Activated gamma-delta T cell treated with anti-CD3 and anti-CD28 coated beads, Interleukin-2, amount 50 U/mL, for 16 hours (primary cell): ENCODE results near the gene SHISA6.
"Not testable (repeated sequence)": the region's sequence is repeated elsewhere in the genome, so short reads cannot be mapped to it uniquely, and the experiment has no call there.

Experiments used
- DNase-seq: peaks from one replicate; pipeline ENCODE4 v3.0.0-alpha.2; 2020; ENCODE audit warnings: low read depth

Gene SHISA6

GRCh38 chr17:11303773-11304394 is 62.9 kb downstream of the SHISA6 start:
- no peak for DNase-seq

- DNase-seq: no peak
These were observed 63.6 kb downstream of the SHISA6 start for GRCh38 chr17:11304568-11304967.

DNA sequence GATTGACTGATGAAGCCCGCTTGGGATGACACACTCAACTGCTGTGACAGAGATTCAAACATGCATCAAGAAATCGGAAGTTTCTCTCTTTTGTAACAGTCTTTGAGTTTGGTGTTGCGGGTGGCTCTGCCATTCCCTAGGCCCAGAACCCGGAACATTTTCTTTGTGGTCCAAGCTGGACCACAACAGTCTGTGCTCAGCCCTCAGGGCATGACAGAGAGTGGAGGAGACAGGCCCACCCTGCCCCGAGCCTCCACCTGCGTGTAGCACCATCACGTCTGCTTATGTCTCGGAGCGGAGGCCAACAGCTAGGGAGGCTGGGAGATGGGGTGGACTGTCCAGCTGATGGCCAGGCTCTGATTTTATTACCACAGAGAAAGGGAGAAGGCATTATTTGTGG is 64.5 kb downstream of the SHISA6 start:
- DNase-seq: no peak

DNA sequence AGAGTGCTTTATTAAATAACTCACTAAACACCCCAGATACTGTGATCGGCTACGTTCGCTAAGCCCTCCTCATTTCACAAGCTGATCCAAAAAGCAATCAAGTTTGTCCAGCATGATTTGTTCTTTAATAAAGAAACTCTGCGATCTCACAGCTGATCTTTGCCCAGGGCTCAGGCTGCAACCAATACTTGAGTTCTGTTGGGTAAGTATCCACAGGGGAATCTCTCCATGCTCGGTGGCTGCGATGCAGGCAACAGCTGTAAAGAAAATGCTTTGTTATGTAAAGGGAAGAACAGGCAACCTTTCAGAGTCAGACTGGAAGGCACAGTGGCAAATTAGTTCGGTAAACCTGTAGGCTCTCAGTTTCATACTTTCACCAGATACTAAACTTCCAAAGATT is 67.5 kb downstream of the SHISA6 start:
- no peak for DNase-seq

GRCh38 chr17:11309033-11309432 is 68.0 kb downstream of the SHISA6 start:
- DNase-seq: no peak

- DNase-seq: no peak
These were observed 68.8 kb downstream of the SHISA6 start for GRCh38 chr17:11309850-11310249.

- not testable (repeated sequence) for DNase-seq
These were observed 75.4 kb downstream of the SHISA6 start for GRCh38 chr17:11316451-11316850.

GRCh38 chr17:11318207-11318606 is 77.2 kb downstream of the SHISA6 start:
- no peak for DNase-seq

DNA sequence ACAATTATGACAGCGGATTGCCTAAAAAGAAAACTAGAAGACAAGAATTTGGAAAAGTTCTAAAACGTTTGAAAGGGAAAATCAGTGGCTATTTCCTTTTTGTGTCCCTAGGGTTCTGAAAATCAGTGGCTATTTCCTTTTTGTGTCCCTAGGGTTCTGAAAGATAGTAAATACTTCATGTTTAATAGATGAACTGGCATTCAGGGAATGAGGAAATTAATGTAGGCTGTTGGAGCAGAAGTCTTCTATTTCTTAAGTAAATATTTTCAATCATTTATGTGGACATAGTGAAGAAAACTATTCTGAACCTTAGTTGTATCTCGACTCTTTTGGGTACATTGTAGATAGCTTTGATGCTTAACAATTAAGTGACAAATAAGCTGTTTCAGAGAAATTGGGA is 78.9 kb downstream of the SHISA6 start:
- no peak for DNase-seq

GRCh38 chr17:11324021-11324420 is 83.0 kb downstream of the SHISA6 start:
- DNase-seq: no peak

- DNase-seq: no peak
These were observed 83.9 kb downstream of the SHISA6 start for GRCh38 chr17:11324846-11325420.

DNA sequence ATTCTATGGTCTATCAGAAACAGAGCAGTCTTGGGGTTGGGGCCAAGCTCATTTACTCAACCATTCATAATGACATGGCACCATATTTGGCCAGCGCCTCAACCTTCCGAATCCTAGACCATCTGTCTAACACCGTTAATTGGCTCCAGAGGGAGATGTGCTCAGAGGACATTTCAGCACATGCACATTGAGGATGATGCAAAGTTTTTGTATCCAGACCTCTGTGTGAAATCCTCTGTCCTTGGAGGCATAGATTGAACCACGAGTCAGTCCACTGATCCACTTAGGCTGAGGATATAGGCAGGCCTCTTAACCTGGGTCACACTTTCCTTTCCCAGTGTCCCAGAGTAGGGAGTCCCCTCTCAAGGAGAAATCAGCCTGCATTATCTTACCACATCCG is 85.5 kb downstream of the SHISA6 start:
- no peak for DNase-seq

DNA sequence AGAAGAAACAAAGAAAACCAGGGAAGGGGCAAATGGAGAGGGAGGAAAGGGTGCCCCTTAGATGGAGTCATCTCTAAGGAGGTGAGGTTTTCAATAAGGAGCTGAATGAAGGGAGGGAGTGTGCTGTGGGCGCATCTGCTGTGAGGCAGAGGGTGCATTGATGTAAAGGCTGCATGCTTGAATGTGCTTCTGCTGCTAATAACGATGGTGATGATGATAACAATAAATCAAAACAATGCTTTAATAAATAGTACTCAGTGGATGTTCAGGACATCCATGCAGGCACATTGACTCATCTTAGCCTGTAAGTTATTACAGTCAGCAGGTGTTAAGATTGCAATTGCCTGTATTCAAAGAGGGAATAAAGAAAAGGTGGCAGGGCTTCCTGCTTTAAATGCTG is 87.8 kb downstream of the SHISA6 start:
- no peak for DNase-seq

GRCh38 chr17:11330006-11330405 is 89.0 kb downstream of the SHISA6 start:
- no peak for DNase-seq

DNA sequence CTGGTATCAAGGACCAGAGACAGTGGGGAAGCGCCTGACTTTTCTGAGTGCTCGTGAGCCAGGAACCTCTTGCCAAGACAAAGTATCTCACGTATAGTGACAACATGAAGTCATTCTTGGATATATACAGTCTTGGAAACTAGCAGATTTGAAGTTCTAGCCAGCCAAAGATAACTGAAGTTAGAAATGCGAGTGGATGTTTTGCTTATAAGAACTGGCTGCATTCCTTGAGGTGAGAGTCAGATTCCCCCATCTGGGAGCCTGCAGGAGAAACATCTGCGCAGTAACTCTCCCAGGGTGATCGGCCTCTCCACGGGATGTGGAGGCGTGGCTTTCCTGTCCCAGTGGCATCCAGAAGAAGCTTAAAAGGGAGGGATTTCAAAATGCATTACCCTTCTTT is 89.8 kb downstream of the SHISA6 start:
- no peak for DNase-seq

- no peak for DNase-seq
These were observed 90.8 kb downstream of the SHISA6 start for GRCh38 chr17:11331547-11332513.

DNA sequence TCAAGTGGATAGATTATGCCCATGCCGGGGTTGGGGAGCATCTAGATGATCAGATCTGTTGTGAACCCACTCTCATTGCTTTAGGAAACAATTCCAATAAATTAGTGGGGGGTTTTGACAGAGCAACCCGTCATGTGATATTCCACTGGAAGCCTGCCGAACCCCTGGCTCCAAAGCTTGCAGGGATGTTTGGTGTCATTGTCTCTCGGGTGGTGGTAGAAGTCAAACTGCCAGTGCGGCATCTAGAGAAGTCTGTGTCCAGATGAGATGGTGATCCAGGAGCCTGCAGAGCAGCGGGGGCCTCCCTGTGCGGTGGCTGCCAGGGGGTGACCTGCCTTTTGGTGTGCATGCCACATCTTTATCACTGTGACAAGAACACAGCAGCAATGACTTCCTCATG is 91.7 kb downstream of the SHISA6 start:
- DNase-seq: no peak

- DNase-seq: no peak
These were observed 93.5 kb downstream of the SHISA6 start for GRCh38 chr17:11334493-11334892.

DNA sequence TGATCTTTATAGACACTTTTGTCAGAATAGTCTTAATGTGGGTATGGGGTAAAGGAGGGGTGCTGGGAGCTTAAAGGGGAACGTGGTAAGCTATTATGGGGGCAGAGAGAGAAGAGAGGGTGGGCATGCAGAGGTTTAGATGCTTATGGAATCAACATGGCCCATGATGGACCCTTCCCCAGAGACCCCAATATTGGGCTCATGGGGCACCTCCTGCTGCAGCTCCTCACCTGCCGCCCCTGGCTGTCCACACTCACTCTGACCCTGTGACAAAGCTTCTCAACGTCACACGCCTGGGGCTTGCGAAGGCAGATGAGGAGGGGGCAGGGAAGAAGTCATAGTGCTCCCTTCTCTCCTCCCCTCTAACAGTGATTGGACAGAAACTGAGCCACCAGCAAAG is 95.3 kb downstream of the SHISA6 start:
- no peak for DNase-seq

DNA sequence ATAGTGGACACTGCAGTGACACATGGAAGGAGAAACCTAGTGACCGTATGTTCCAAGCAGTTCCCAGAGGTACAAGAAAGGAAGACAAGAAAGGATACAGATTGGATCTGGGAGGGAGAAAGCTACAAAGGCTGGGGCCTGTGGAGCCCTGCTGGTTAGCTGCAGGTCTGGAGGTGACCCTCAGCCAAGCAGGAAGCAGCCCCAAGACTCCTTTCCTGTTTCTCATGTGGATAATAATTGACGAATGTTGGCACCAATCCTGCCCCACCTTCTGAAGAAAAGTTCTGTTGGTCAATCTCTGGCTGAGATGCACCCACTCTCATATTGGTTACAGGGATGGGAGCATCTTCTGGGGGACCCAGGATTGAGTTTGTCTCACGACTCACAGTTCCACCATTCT is 99.8 kb downstream of the SHISA6 start:
- DNase-seq: no peak

- DNase-seq: no peak
These were observed 101.1 kb downstream of the SHISA6 start for GRCh38 chr17:11342138-11342537.

- DNase-seq: no peak
These were observed 108.1 kb downstream of the SHISA6 start for GRCh38 chr17:11349106-11349505.

DNA sequence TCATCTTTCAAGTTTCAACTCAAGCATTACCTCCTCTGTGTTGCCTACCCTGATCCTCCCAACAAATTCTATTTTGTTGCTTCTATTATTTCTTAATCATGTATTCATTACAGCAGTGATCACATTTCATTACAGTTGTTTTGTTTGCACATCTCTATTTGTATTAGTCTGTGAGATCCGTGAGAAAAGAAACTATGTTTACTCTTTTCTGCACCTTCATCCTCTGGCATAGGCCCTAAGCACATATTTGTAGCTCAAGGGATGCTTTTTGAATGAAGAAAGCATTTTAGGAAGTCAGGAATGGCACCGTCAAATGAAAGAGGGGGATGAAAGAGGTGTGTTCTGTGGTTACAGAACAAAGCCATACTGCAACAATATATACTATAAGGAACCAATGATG is 110.5 kb downstream of the SHISA6 start:
- DNase-seq: no peak
